ENCODE measurements around the gene GTF2H1.
"Not testable (repeated sequence)": the region's sequence is repeated elsewhere in the genome, so short reads cannot be mapped to it uniquely, and the experiment has no call there.

GTF2H1 gene

GRCh38 chr11:18383388-18384156 lies 61.2 kb downstream of the GTF2H1 start:
- DNase-seq = peak; percentile 96 to 98

DNA sequence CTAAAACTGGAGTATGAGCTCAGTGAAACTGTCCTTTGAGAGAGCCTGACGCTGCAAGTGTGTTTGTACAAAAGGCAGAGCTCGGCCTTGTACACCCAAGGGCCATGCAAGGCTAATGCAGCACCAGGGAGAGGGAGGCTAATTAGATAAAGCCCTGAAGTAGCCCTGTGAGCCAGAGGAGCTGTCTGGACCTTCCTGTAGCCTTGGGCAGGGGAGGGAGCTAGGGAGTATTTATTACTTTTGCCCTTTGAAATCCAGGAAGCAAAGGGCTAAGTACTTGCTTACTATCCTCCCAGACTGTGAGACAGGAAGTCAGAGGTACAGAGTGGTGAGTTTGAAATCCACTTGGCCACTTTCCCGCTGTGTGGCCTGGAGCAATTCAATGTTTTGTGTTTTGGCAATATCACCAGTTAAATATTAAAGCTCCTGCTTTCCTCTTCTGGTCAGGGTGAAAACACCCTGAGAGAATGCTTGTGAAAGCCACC lies 61.8 kb downstream of the GTF2H1 start:
- peak; percentile 54 to 58 for DNase-seq

- no peak for DNase-seq
These were observed 67.7 kb downstream of the GTF2H1 start for GRCh38 chr11:18390088-18390487.

- no peak for DNase-seq
These were observed 70.3 kb downstream of the GTF2H1 start for GRCh38 chr11:18392434-18393321.

DNA sequence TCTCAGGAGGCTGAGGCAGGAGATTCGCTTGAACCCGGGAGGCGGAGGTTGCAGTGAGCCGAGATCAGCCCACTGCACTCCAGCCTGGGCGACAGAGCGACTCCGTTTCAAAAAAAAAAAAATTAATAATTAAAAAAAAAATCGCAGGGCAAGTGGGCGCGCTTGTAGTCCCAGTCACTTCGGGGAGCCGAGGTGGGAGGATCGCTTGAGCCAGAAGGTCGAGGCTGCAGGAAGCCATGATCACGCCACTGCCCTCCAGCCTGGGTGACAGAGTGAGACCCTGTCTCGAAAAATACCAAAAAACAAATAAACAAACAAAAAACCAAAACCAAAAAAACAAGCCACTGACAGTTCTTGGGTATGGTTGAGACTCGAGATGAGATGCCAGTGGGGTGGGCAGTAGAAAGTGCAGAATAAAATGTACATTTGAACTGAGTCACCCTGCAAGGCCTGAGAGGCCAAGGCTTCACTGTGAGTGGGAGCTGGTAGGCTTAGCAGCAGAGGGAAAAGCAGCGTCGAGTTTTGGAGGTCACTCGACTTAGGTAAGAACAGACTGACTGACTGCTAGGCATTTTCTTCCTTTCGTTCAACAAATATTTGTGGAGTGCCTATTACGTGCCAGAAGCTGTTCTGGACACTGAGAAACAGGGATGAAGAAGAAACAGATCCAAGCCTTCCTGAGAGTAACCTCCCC lies 71.4 kb downstream of the GTF2H1 start:
- DNase-seq = peak in 1 of 2 experiments; percentile 47

- DNase-seq = peak; percentile 90 to 94
These were observed 72.0 kb downstream of the GTF2H1 start, which contains the start of gene LDHA for GRCh38 chr11:18394275-18394927. LDHA (plus strand) TSS chr11:18394563; CDS start chr11:18396843, 2,280 bp downstream.

GRCh38 chr11:18394928-18395734 lies 72.8 kb downstream of the GTF2H1 start:
- DNase-seq = no peak

GRCh38 chr11:18395735-18396504 lies 73.6 kb downstream of the GTF2H1 start:
- DNase-seq = peak; percentile 96 to 97

DNA sequence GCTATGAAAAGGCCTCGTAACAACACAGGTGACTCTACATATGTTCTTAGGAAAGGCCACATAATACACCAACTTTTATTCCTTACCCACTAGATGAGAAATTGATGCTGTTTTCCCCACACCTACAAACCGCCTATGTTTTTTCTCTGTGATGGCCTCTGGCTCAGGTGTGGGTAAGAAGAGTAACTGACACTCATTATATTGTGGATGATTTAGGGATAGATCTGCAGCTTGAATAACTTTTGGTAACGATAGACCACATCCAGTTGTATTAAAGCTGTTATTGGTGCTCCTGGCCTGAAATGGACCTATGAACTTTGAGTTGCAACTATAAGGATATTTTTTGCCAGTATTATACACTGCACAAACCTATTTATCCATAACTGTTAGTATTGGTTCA lies 75.6 kb downstream of the GTF2H1 start:
- DNase-seq = no peak

DNA sequence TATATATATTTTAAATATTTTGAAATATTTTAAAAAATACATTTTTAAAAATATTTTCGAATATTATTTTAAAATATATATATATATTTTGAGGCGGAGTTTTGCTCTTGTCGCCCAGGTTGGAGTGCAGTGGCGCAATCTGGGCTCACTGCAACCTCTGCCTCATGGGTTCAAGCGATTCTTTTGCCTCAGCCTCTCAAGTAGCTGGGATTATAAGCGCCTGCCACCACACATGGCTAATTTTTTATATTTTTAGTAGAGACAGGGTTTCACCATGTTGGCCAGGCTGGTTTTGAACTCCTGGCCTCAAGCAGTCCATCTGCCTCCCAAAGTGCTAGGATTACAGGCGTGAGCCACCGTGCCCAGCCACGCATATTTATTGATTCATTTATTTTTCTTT lies 78.7 kb downstream of the GTF2H1 start:
- DNase-seq = not testable (repeated sequence)

DNA sequence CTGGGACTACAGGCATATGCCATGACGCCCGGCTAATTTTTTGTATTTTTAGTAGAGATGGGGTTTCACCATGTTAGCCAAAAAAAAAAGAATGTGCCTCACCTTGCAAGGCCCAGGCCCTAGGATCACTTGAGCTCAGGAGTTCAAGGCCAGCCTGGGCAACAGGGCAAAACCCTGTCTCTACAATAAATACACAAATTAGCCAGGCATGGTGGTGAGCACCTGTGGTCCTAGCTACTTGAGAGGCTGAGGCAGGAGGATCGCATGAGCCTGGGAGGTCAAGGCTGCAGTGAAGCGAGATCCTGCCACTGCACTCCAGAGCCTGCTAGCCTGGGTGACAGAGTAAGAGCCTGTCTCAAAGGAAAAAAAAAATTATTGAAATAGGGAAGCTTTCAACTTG lies 81.7 kb downstream of the GTF2H1 start:
- no peak for DNase-seq

GRCh38 chr11:18407400-18407799 lies 85.0 kb downstream of the GTF2H1 start:
- not testable (repeated sequence) for DNase-seq

DNA sequence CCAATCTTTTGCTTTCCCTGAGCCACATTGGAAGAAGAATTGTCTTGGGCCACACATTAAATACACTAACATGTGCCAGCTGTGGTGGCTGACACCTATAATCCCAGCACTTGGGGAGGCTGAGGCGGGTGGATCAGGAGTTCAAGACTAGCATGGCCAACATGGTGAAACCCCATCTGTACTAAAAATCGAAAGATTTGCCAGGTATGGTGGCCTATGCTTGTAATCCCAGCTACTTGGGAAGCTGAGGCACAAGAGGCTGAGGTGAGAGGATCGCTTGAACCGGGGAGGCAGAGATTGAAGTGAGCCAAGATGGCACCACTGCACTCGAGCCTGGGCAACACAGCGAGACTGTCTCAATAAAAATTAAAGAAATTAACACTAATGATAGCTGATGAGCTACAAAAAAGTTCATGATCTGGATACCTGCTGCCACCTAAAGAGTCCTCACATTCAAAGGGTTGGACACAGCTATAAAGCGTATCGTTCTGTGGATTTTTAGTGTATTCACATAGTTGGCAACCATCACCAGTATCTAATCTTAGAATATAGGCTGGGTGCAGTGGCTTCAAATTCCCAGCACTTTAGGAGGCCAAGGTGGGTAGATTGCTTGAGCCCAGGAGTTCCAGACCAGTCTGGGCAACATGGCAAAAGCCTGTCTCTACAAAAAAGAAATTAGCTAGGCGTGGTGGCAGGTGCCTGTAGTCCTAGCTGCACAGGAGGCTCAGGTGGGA lies 86.4 kb downstream of the GTF2H1 start:
- no peak for DNase-seq

- no peak for DNase-seq
These were observed 94.1 kb downstream of the GTF2H1 start for GRCh38 chr11:18416459-18416858.

All from Kasumi-1 (cell line).